K562 (cell line): Measurements from ENCODE around the gene PRICKLE3.
"Not testable (repeated sequence)": the region's sequence is repeated elsewhere in the genome, so short reads cannot be mapped to it uniquely, and the experiment has no call there.

ENCODE experiments used
- DEAF1 ChIP-seq: fragments of 450-650 bp; formaldehyde crosslinking; IDR thresholded peaks from 2 replicates; pipeline ENCODE4 v1.4.0; 2020; ENCODE audit warnings: mild to moderate bottlenecking, moderate library complexity
- EZH2 ChIP-seq: IDR thresholded peaks from 2 replicates; pipeline ENCODE4 v1.6.1; 2012; ENCODE audit warnings: low read depth, mild to moderate bottlenecking, inconsistent platforms, low read length, borderline replicate concordance
- HMGXB4 ChIP-seq: sonication (generic); formaldehyde crosslinking; IDR thresholded peaks from 2 replicates; pipeline ENCODE4 v1.8.1; 2023; ENCODE audit warnings: mild to moderate bottlenecking, missing genetic modification reagents
- POLR2AphosphoS5 ChIP-seq: IDR thresholded peaks from 2 replicates; pipeline ENCODE4 v1.6.1; 2011; ENCODE audit warnings: mild to moderate bottlenecking, low read depth, low read length, moderate library complexity; ENCODE audit not compliant: control insufficient read depth, insufficient read depth
- POLR3A ChIP-seq: IDR thresholded peaks from 2 replicates; pipeline ENCODE4 v1.6.1; 2011; ENCODE audit warnings: borderline replicate concordance, mild to moderate bottlenecking, moderate library complexity; ENCODE audit not compliant: insufficient read length, insufficient read depth; ENCODE audit errors: extremely low read depth
- SIN3B ChIP-seq: fragments of 450-650 bp; IDR thresholded peaks from 2 replicates; pipeline ENCODE4 v1.6.1; 2017; ENCODE audit warnings: low read depth, mild to moderate bottlenecking, moderate library complexity
- TF ChIP-seq, protein P1 (sequence below), 3 experiments: IDR thresholded peaks in 2 of 3; conservative IDR thresholded peaks in 1 of 3; 2 replicates each; pipeline ENCODE4 v1.5.1; 2011 to 2012; ENCODE audit warnings: low read length in 3 of 3, mild to moderate bottlenecking in 3 of 3, control low read depth in 2 of 3, improper control_type of control experiment in 1 of 3, inconsistent platforms in 1 of 3, low read depth in 1 of 3, mixed read lengths in 1 of 3, moderate library complexity in 1 of 3; ENCODE audit not compliant: insufficient read depth in 2 of 3

DNA sequence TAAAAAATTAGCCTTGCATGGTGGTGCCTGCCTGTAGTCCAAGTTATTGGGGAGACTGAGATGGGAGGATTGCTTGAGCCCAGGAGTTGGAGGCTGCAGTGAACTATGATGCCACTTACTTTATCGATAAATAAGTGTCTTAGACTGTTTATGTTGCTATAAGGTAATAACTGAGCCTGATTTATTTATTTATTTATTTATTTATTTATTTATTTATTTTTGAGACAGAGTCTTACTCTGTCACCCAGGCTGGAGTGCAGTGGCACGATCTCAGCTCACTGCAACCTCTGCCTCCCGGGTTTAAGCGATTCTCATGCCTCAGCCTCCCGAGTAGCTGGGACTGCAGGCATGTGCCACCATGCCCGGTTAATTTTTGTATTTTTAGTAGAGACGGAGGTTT, 53.9 kb downstream of the PRICKLE3 start:
- TF ChIP-seq, protein P1, sequence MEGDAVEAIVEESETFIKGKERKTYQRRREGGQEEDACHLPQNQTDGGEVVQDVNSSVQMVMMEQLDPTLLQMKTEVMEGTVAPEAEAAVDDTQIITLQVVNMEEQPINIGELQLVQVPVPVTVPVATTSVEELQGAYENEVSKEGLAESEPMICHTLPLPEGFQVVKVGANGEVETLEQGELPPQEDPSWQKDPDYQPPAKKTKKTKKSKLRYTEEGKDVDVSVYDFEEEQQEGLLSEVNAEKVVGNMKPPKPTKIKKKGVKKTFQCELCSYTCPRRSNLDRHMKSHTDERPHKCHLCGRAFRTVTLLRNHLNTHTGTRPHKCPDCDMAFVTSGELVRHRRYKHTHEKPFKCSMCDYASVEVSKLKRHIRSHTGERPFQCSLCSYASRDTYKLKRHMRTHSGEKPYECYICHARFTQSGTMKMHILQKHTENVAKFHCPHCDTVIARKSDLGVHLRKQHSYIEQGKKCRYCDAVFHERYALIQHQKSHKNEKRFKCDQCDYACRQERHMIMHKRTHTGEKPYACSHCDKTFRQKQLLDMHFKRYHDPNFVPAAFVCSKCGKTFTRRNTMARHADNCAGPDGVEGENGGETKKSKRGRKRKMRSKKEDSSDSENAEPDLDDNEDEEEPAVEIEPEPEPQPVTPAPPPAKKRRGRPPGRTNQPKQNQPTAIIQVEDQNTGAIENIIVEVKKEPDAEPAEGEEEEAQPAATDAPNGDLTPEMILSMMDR (IDR thresholded peaks at IDR 0.05 in 2 of 3, conservative IDR thresholded peaks at IDR 0.05 in 1 of 3; ENCODE audit: insufficient read depth in 2 of 3, low read depth in 1 of 3, low read length in 3 of 3), result not testable (repeated sequence)
- TF ChIP-seq HMGXB4 (CRISPR knock-in tag); POLR2AphosphoS5; SIN3B; POLR3A; DEAF1 (CRISPR knock-in tag); EZH2: not testable (repeated sequence)
